Panc1 (cell line): ENCODE data around the gene RALA. TPM values are rescaled to one million over a fixed set of nuclear protein-coding genes. Genes with fewer than 3 reads are reported as not detected.

Source experiments
- ATAC-seq: fragments of 200-7000 bp; cut with Tn5 transposase; 2 replicates; pipeline ENCODE4 v1.9.1; 2020; ENCODE audit warnings: mild to moderate bottlenecking, moderate library complexity
- BruUV-seq: library from RNA; stranded (reverse); fragments of 400-500 nt; replicated peaks from 2 replicates; lab custom pipeline; 2021; lab: Mats Ljungman, UMichigan
- CTCF ChIA-PET: fragments of 300-600 bp; sonication (Branson Sonifier 250); formaldehyde crosslinking; loops from one replicate; lab custom pipeline; 2022; ENCODE audit warnings: antibody characterized with exemption; lab: Charles Lee
- POLR2A ChIA-PET: fragments of 300-600 bp; sonication (Branson Sonifier 250); formaldehyde crosslinking; loops from one replicate; lab custom pipeline; 2022; ENCODE audit warnings: antibody characterized with exemption; lab: Charles Lee
- DNase-seq: peaks from one replicate; pipeline ENCODE4 v3.0.0-alpha.2; 2010; ENCODE audit warnings: low read depth, low spot score
- H3K27ac ChIP-seq: 2 replicates; pipeline ENCODE4 v1.5.1; 2011; ENCODE audit warnings: mild to moderate bottlenecking, low read length, inconsistent platforms
- H3K27me3 ChIP-seq: fragments of 200-500 bp; sonication (Bioruptor generic); 2 replicates; pipeline ENCODE4 v1.6.0; 2014; ENCODE audit warnings: low read length, inconsistent platforms; ENCODE audit not compliant: control insufficient read depth, insufficient read depth
- H3K36me3 ChIP-seq: fragments of 200-500 bp; sonication (Bioruptor generic); 2 replicates; pipeline ENCODE4 v1.5.1; 2014; ENCODE audit warnings: inconsistent platforms, mild to moderate bottlenecking, low read length, moderate library complexity; ENCODE audit not compliant: control insufficient read depth, insufficient read depth
- H3K4me1 ChIP-seq: 2 replicates; pipeline ENCODE4 v1.5.1; 2011; ENCODE audit warnings: inconsistent platforms, mild to moderate bottlenecking, low read length, moderate library complexity; ENCODE audit not compliant: control insufficient read depth, insufficient read depth
- H3K4me3 ChIP-seq, 2 experiments: 2 replicates each; pipeline ENCODE4 v1.5.1; 2011 to 2012; ENCODE audit warnings: low read depth in 2 of 2, low read length in 2 of 2, mild to moderate bottlenecking in 2 of 2, inconsistent platforms in 1 of 2, moderate library complexity in 1 of 2
- H3K9me3 ChIP-seq: fragments of 200-500 bp; sonication (Bioruptor generic); 2 replicates; pipeline ENCODE4 v1.5.1; 2014; ENCODE audit warnings: low read depth, mild to moderate bottlenecking, inconsistent platforms, low read length, moderate library complexity; ENCODE audit not compliant: control insufficient read depth, insufficient read depth
- CTCF ChIP-seq: fragments of 450-650 bp; IDR thresholded peaks from 2 replicates; pipeline ENCODE4 v1.5.1; 2017; ENCODE audit warnings: mild to moderate bottlenecking
- POLR2AphosphoS5 ChIP-seq: IDR thresholded peaks from 2 replicates; pipeline ENCODE4 v1.6.1; 2012; ENCODE audit warnings: mild to moderate bottlenecking, low read depth, low read length, moderate library complexity
- REST ChIP-seq, 2 experiments: IDR thresholded peaks; 2 replicates each; pipeline ENCODE4 v1.6.1; 2011 to 2012; ENCODE audit warnings: low read depth in 2 of 2, control low read depth in 1 of 2, low read length in 1 of 2, mild to moderate bottlenecking in 1 of 2, moderate library complexity in 1 of 2; ENCODE audit not compliant: insufficient read depth in 1 of 2
- SIN3A ChIP-seq: IDR thresholded peaks from 2 replicates; pipeline ENCODE4 v1.6.1; 2012; ENCODE audit warnings: low read depth, mild to moderate bottlenecking, low read length, moderate library complexity, borderline replicate concordance; ENCODE audit not compliant: insufficient read depth
- TCF7L2 ChIP-seq: IDR thresholded peaks from 2 replicates; pipeline ENCODE4 v1.6.1; 2011; ENCODE audit warnings: mild to moderate bottlenecking, low read depth, low read length, inconsistent platforms
- in situ Hi-C: cut with HindIII; loops from 2 replicates; pipeline ENCODE4 v1.10.0; 2016; ENCODE audit warnings: low sequenced_read_pairs, low pct_unique_long_range_greater_than_20kb
- intact Hi-C: fragments of 100-400 bp; cut with micrococcal nuclease; formaldehyde crosslinking; loops from one replicate; pipeline ENCODE4 v1.10.0; 2022; ENCODE audit not compliant: unreplicated experiment
- total RNA-seq: library from RNA; stranded (reverse); gene quantifications from one replicate; pipeline ENCODE4 v1.2.1, GENCODE V29; 2021; ENCODE audit not compliant: unreplicated experiment

The RALA gene
- total RNA-seq, 1 experiment from 2014 or later: 34.3 TPM

- CTCF ChIA-PET: no interaction called here
- Histone ChIP-seq H3K9me3 (no peaks in the 10 kb centered on the region), H3K4me1 (no peaks in the 10 kb centered on the region), H3K36me3 (no peaks in the 10 kb centered on the region), H3K4me3 (no peak overlapping the region), H3K27me3 (peaks cover 12% of the 10 kb centered on the region; the same call in 1 of the 2 replicates), H3K27ac (no peak overlapping the region)
- BruUV-seq: no TSS peak
- POLR2A ChIA-PET: no interaction called here
- intact Hi-C loops: no loop called here
- in situ Hi-C loops: no loop called here
- no peak for DNase-seq
- no peak for TF ChIP-seq TCF7L2
- no peak for TF ChIP-seq REST (IDR thresholded peaks at IDR 0.05; ENCODE audit: insufficient read depth in 1 of 2, low read depth in 2 of 2, low read length in 1 of 2)
- TF ChIP-seq SIN3A: no peak
- no peak for TF ChIP-seq CTCF
- TF ChIP-seq POLR2AphosphoS5: no peak
- no peak for ATAC-seq
These were observed 19.4 kb upstream of the RALA start for GRCh38 chr7:39603924-39604323.

- in situ Hi-C loops (no loop called here), intact Hi-C loops (no loop called here)
- no peak overlapping the region for H3K4me3 ChIP-seq
- ATAC-seq (no peak), DNase-seq (no peak)
- no TSS peak for BruUV-seq
- peaks cover 12% of the 10 kb centered on the region; the same call in 1 of the 2 replicates for H3K27me3 ChIP-seq
- no peaks in the 10 kb centered on the region for H3K9me3 ChIP-seq
- H3K36me3 ChIP-seq: no peaks in the 10 kb centered on the region
- no peaks in the 10 kb centered on the region for H3K4me1 ChIP-seq
- TF ChIP-seq REST (IDR thresholded peaks at IDR 0.05; ENCODE audit: insufficient read depth in 1 of 2, low read depth in 2 of 2, low read length in 1 of 2) (no peak), CTCF (no peak), SIN3A (no peak), TCF7L2 (no peak), POLR2AphosphoS5 (no peak)
- ChIA-PET POLR2A (no interaction called here), CTCF (no interaction called here)
- no peak overlapping the region for H3K27ac ChIP-seq
These were observed 18.3 kb upstream of the RALA start for GRCh38 chr7:39605087-39605486.
